Measurements from ENCODE around the gene IPO13.

DNA sequence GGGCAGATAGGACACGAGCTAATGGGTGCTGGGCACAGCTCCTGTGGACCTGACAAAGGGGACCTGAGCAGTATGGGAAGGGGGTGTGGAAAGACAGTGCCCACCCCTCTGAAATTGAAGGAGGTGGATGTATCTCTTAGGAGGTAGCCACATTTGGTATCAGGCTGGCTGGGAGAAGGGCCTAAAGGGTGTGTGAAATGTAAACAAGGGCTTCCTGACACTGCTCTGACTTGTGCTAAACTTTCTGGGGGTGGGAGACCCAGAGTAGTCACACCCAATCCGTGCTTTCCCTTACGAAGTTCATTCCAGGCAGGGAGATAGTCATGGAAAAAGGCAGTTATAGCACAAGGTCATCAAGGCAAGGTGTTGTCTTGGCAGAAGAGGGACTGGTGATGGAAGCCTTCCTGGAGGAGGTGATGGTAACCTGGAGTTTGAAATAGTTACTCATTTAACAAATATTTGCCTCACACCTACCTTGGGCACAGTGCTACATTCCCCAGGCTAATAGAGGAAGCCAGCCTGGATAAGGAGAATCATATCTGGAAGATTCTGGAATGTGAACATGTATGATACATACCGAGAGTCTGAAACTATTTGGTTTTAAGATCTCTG lies 39.3 kb downstream of the IPO13 start:
- TF ChIP-seq EZH2 (IDR thresholded peaks at IDR 0.05; ENCODE audit: borderline replicate concordance, low read depth, low read length, severe bottlenecking) = no peak
- TF ChIP-seq, protein P1, sequence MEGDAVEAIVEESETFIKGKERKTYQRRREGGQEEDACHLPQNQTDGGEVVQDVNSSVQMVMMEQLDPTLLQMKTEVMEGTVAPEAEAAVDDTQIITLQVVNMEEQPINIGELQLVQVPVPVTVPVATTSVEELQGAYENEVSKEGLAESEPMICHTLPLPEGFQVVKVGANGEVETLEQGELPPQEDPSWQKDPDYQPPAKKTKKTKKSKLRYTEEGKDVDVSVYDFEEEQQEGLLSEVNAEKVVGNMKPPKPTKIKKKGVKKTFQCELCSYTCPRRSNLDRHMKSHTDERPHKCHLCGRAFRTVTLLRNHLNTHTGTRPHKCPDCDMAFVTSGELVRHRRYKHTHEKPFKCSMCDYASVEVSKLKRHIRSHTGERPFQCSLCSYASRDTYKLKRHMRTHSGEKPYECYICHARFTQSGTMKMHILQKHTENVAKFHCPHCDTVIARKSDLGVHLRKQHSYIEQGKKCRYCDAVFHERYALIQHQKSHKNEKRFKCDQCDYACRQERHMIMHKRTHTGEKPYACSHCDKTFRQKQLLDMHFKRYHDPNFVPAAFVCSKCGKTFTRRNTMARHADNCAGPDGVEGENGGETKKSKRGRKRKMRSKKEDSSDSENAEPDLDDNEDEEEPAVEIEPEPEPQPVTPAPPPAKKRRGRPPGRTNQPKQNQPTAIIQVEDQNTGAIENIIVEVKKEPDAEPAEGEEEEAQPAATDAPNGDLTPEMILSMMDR (IDR thresholded peaks at IDR 0.05; ENCODE audit: borderline replicate concordance, extremely low read depth, low read length, poor library complexity, severe bottlenecking) = no peak
